Loucy (cell line): ENCODE measurements around the gene TMTC2.

Experiments
- H2AFZ ChIP-seq: fragments of 200-600 bp; sonication (generic); 2 replicates; pipeline ENCODE4 v1.6.0; 2016; ENCODE audit warnings: antibody characterized with exemption, mild to moderate bottlenecking, low read length, moderate library complexity
- H3F3A ChIP-seq: fragments of 200-600 bp; 2 replicates; pipeline ENCODE4 v1.6.0; 2016; ENCODE audit warnings: antibody characterized with exemption, low read depth, mild to moderate bottlenecking
- H3K27me3 ChIP-seq: fragments of 200-600 bp; sonication (generic); 2 replicates; pipeline ENCODE4 v1.6.1; 2014; ENCODE audit warnings: low read length, mild to moderate bottlenecking; ENCODE audit not compliant: insufficient read depth, poor library complexity, severe bottlenecking
- H3K36me3 ChIP-seq: fragments of 200-600 bp; sonication (generic); 2 replicates; pipeline ENCODE4 v1.6.1; 2016; ENCODE audit warnings: low read length; ENCODE audit not compliant: insufficient read depth
- H3K4me1 ChIP-seq: fragments of 200-600 bp; sonication (generic); 2 replicates; pipeline ENCODE4 v1.5.1; 2014; ENCODE audit warnings: low read length, mild to moderate bottlenecking; ENCODE audit not compliant: insufficient read depth, poor library complexity, severe bottlenecking
- H3K4me2 ChIP-seq: fragments of 200-600 bp; sonication (generic); 2 replicates; pipeline ENCODE4 v1.6.0; 2014; ENCODE audit warnings: antibody characterized with exemption, low read length, low read depth, mild to moderate bottlenecking; ENCODE audit not compliant: poor library complexity, severe bottlenecking
- H3K4me3 ChIP-seq: fragments of 200-600 bp; sonication (generic); 2 replicates; pipeline ENCODE4 v1.5.1; 2014; ENCODE audit warnings: low read length, mild to moderate bottlenecking, mixed read lengths; ENCODE audit not compliant: poor library complexity, severe bottlenecking
- H3K79me2 ChIP-seq: fragments of 200-600 bp; sonication (generic); 2 replicates; pipeline ENCODE4 v1.6.1; 2014; ENCODE audit warnings: low read length; ENCODE audit not compliant: insufficient read depth
- H3K9ac ChIP-seq: fragments of 200-600 bp; sonication (generic); 2 replicates; pipeline ENCODE4 v1.6.0; 2014; ENCODE audit warnings: mild to moderate bottlenecking, low read depth, low read length, moderate library complexity; ENCODE audit not compliant: poor library complexity, severe bottlenecking
- H3K9me2 ChIP-seq: fragments of 200-600 bp; sonication (generic); replicated peaks from 2 replicates; pipeline ENCODE4 v1.6.1; 2016; ENCODE audit warnings: low read depth, low read length, mixed read lengths
- H3K9me3 ChIP-seq: fragments of 200-600 bp; sonication (generic); 2 replicates; pipeline ENCODE4 v1.6.1; 2014; ENCODE audit warnings: mild to moderate bottlenecking, antibody characterized with exemption, low read length, low read depth; ENCODE audit not compliant: insufficient read depth
- H4K20me1 ChIP-seq: fragments of 200-600 bp; sonication (generic); 2 replicates; pipeline ENCODE4 v1.6.0; 2014; ENCODE audit warnings: antibody characterized with exemption, low read length, mild to moderate bottlenecking; ENCODE audit not compliant: insufficient read depth, poor library complexity, severe bottlenecking
- CTCF ChIP-seq: fragments of 200-600 bp; sonication (generic); conservative IDR thresholded peaks from 2 replicates; pipeline ENCODE4 v1.5.1; 2014; ENCODE audit warnings: mild to moderate bottlenecking, antibody characterized with exemption, low read length
- EZH2phosphoT487 ChIP-seq: fragments of 200-600 bp; IDR thresholded peaks from 2 replicates; pipeline ENCODE4 v1.6.1; 2018; ENCODE audit warnings: antibody characterized with exemption, mild to moderate bottlenecking, moderate library complexity, borderline replicate concordance

Gene TMTC2

GRCh38 chr12:83157604-83158003 is 470.9 kb downstream of the TMTC2 start:
- TF ChIP-seq EZH2phosphoT487 (no peak), CTCF (no peak)

GRCh38 chr12:83158613-83159207 is 472.0 kb downstream of the TMTC2 start:
- no peak overlapping the region for H2AFZ ChIP-seq
- TF ChIP-seq EZH2phosphoT487: no peak
- TF ChIP-seq CTCF: no peak
- no peak overlapping the region for H3K4me3 ChIP-seq

More at GRCh38 chr12:83157604-83158003, 470.9 kb downstream of the TMTC2 start:
- H4K20me1 ChIP-seq: no peaks in the 10 kb centered on the region
- H3K36me3 ChIP-seq: no peaks in the 10 kb centered on the region
- no peaks in the 10 kb centered on the region for H3K27me3 ChIP-seq
- no peaks in the 10 kb centered on the region for H3F3A ChIP-seq
- no peak overlapping the region for H3K4me3 ChIP-seq
- H3K4me1 ChIP-seq: no peaks in the 10 kb centered on the region
- no peak overlapping the region for H3K4me2 ChIP-seq
- no peaks in the 10 kb centered on the region for H3K9me2 ChIP-seq
- H3K9ac ChIP-seq: no peak overlapping the region
- H3K79me2 ChIP-seq: no peaks in the 10 kb centered on the region
- H3K9me3 ChIP-seq: no peaks in the 10 kb centered on the region
- H2AFZ ChIP-seq: no peak overlapping the region

GRCh38 chr12:83161456-83161855 is 474.8 kb downstream of the TMTC2 start:
- no peak overlapping the region for H3K4me3 ChIP-seq
- no peaks in the 10 kb centered on the region for H3K9me3 ChIP-seq
- H4K20me1 ChIP-seq: no peaks in the 10 kb centered on the region
- no peaks in the 10 kb centered on the region for H3K27me3 ChIP-seq
- H3K9ac ChIP-seq: no peak overlapping the region
- H3K4me1 ChIP-seq: no peaks in the 10 kb centered on the region
- no peak overlapping the region for H2AFZ ChIP-seq
- H3F3A ChIP-seq: no peaks in the 10 kb centered on the region
- H3K36me3 ChIP-seq: no peaks in the 10 kb centered on the region
- TF ChIP-seq CTCF (no peak), EZH2phosphoT487 (no peak)
- no peaks in the 10 kb centered on the region for H3K79me2 ChIP-seq
- no peaks in the 10 kb centered on the region for H3K9me2 ChIP-seq
- H3K4me2 ChIP-seq: no peak overlapping the region

More at GRCh38 chr12:83158613-83159207, 472.0 kb downstream of the TMTC2 start:
- Histone ChIP-seq H3K4me2 (no peak overlapping the region), H3K9me3 (no peaks in the 10 kb centered on the region), H3K9ac (no peak overlapping the region), H3F3A (no peaks in the 10 kb centered on the region), H3K9me2 (no peaks in the 10 kb centered on the region), H3K79me2 (no peaks in the 10 kb centered on the region), H4K20me1 (no peaks in the 10 kb centered on the region), H3K27me3 (no peaks in the 10 kb centered on the region), H3K36me3 (no peaks in the 10 kb centered on the region), H3K4me1 (no peaks in the 10 kb centered on the region)
